ENCODE data around the gene TEDDM1. TPM values are rescaled to one million over a fixed set of nuclear protein-coding genes. Genes with fewer than 3 reads are reported as not detected.

The TEDDM1 gene
- total RNA-seq, 1 donor from 2014 or later: not detected

DNA sequence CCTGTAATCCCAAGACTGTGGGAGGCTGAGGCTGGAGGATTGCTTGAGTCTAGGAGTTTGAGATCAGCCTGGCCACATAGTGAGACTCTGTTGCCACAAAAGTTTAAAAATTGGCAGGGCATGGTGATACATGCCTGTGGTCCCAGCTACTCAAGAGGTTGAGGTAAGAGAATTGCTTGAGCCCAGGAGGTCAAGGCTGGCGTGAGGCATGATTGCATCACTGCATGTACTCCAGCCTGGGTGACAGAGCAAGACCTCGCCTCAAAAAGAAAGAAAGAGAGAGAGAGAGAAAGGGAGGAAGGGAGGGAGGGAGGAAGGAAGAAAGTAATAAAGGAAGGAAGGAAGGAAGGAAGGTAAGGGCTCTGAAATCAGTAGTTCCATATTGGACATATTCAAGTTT, 33.9 kb downstream of the TEDDM1 start:
- no peak for DNase-seq (ENCODE audit: low spot score)
- H3K9me3 Mint-ChIP-seq: no peaks in the 10 kb centered on the region
- intact Hi-C loops (cut with micrococcal nuclease): no loop called here
- no peak overlapping the region for H3K27ac Mint-ChIP-seq
- peaks cover 23% of the 10 kb centered on the region for H3K27me3 Mint-ChIP-seq (ENCODE audit: low read depth)
- no peaks in the 10 kb centered on the region for H3K36me3 Mint-ChIP-seq (ENCODE audit: low read depth)
- H3K4me3 Mint-ChIP-seq (ENCODE audit: low read depth): no peak overlapping the region
- H3K4me1 Mint-ChIP-seq (ENCODE audit: low read depth): no peaks in the 10 kb centered on the region

DNA sequence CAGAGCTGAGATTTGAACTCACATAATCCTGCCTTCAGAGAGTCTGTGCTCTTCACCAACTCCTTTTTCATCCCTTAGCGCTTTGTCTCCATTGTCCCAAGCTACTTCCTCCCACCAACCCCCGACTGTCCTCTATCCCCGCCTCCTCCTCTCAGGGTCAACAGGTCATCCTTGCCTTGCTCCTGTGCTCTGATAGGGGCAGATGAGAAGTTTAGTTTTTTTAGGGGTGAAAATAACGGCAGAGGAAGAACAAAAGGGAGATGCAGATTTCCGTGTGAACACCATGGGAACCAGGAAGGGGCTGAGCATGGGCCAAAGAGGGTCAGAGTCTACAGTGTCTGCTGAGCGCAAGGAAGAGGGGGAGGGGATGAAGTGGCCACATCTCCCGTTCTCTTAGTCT, 40.8 kb downstream of the TEDDM1 start:
- H3K36me3 Mint-ChIP-seq (ENCODE audit: low read depth): no peaks in the 10 kb centered on the region
- no peak for DNase-seq (ENCODE audit: low spot score)
- H3K27me3 Mint-ChIP-seq (ENCODE audit: low read depth): peaks cover 7% of the 10 kb centered on the region
- no peak overlapping the region for H3K4me3 Mint-ChIP-seq (ENCODE audit: low read depth)
- no peak overlapping the region for H3K27ac Mint-ChIP-seq
- H3K4me1 Mint-ChIP-seq (ENCODE audit: low read depth): no peaks in the 10 kb centered on the region
- H3K9me3 Mint-ChIP-seq: no peaks in the 10 kb centered on the region
- intact Hi-C loops (cut with micrococcal nuclease): no loop called here

DNA sequence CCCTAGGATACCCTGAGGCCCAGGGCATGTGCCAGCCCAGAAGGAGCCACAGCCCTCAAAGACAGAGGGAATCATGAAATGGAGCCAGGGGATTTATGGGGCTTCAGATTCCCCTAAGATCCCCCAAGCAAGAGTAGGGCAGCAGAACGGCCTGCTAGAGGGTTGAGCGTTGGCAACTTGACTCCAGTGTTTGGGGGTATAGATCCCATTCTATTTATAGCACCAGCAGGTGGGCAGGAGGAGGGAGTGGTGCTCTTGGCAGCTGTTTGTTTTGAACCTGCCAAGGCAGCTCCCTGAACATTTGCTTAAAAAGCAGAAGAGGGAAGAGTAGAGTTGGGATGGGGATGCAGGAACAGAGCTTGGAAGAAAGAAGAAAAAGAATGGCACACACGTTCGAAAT, 42.6 kb downstream of the TEDDM1 start:
- no peak overlapping the region for H3K4me3 Mint-ChIP-seq (ENCODE audit: low read depth)
- no peaks in the 10 kb centered on the region for H3K4me1 Mint-ChIP-seq (ENCODE audit: low read depth)
- intact Hi-C loops (cut with micrococcal nuclease): no loop called here
- no peaks in the 10 kb centered on the region for H3K36me3 Mint-ChIP-seq (ENCODE audit: low read depth)
- no peaks in the 10 kb centered on the region for H3K9me3 Mint-ChIP-seq
- peaks cover 6% of the 10 kb centered on the region for H3K27me3 Mint-ChIP-seq (ENCODE audit: low read depth)
- H3K27ac Mint-ChIP-seq: no peak overlapping the region
- DNase-seq (ENCODE audit: low spot score): no peak

DNA sequence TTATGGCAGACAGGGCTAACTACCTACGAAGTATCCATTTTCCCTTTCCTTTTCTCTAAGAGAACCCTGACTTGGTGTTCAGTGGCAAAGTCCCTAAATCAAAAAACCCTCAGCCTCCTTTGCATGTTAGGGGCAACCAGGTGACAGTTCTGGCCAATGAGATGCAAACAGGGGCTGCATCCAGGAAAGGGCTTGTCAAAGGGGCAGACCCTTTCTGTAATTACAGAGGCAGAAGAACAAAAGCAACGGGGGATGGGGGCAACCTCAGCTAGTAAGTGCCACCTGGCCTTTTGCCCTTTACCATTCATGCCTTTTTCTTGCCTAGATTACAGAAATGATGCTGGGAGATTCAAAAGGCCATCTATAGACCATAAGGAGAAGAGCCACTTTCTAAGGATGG, 43.3 kb downstream of the TEDDM1 start:
- Mint-ChIP-seq H3K4me1 (ENCODE audit: low read depth) (no peaks in the 10 kb centered on the region), H3K9me3 (no peaks in the 10 kb centered on the region), H3K27me3 (ENCODE audit: low read depth) (peaks cover 6% of the 10 kb centered on the region), H3K36me3 (ENCODE audit: low read depth) (no peaks in the 10 kb centered on the region), H3K27ac (no peak overlapping the region), H3K4me3 (ENCODE audit: low read depth) (no peak overlapping the region)
- no peak for DNase-seq (ENCODE audit: low spot score)
- intact Hi-C loops (cut with micrococcal nuclease): no loop called here

DNA sequence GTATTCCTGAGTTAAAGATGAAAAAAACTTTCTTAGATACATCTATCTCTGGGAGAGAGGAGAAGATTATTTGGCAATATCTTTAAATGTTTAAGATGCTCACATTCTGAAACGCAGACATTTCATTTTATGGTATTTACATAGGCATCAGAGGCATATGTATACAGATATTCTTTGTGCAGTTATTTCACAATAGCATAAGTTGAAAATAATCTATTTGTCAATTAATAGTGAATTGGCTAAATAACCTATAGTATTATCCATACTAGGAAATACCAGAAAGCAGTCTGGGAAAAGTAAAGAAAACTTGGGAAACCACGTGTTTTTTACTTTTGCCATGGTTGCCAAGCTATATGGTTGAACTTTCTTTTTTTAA, 44.8 kb downstream of the TEDDM1 start:
- intact Hi-C loops (cut with micrococcal nuclease): no loop called here
- H3K4me3 Mint-ChIP-seq (ENCODE audit: low read depth): no peak overlapping the region
- no peaks in the 10 kb centered on the region for H3K4me1 Mint-ChIP-seq (ENCODE audit: low read depth)
- H3K27ac Mint-ChIP-seq: no peak overlapping the region
- H3K36me3 Mint-ChIP-seq (ENCODE audit: low read depth): no peaks in the 10 kb centered on the region
- DNase-seq (ENCODE audit: low spot score): no peak
- H3K9me3 Mint-ChIP-seq: no peaks in the 10 kb centered on the region
- H3K27me3 Mint-ChIP-seq (ENCODE audit: low read depth): peaks cover 6% of the 10 kb centered on the region

DNA sequence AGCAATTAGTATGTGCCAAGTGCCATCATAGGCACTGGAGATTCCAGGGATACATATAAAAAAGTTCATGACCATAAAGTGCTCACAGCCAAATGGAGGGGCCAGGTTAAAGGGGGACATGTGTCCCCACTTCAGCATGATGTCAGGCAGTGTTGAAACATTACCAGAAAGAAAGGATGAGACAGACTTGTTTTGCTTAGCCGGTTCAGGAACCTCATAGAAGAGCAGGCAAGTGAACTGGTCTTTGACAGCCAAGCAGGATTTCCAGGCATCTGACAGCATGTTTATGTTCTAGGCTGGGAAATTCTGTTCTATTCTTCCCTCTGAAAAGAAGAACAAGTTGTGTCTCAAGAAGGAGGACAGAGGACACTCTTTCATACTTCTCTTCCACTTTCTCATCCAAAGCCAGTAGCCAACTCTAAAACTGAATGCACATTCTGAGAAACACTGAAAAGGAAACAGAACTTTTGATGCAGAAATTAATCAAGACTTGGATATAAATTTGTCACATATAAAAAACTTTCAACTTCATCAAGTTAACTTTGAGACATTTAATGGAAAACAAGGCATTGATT, 48.6 kb downstream of the TEDDM1 start:
- intact Hi-C loops (cut with micrococcal nuclease): no loop called here
- Mint-ChIP-seq H3K27ac (no peak overlapping the region), H3K36me3 (ENCODE audit: low read depth) (no peaks in the 10 kb centered on the region), H3K27me3 (ENCODE audit: low read depth) (peaks cover 7% of the 10 kb centered on the region), H3K9me3 (no peaks in the 10 kb centered on the region), H3K4me3 (ENCODE audit: low read depth) (no peak overlapping the region), H3K4me1 (ENCODE audit: low read depth) (no peaks in the 10 kb centered on the region)
- DNase-seq (ENCODE audit: low spot score): no peak

DNA sequence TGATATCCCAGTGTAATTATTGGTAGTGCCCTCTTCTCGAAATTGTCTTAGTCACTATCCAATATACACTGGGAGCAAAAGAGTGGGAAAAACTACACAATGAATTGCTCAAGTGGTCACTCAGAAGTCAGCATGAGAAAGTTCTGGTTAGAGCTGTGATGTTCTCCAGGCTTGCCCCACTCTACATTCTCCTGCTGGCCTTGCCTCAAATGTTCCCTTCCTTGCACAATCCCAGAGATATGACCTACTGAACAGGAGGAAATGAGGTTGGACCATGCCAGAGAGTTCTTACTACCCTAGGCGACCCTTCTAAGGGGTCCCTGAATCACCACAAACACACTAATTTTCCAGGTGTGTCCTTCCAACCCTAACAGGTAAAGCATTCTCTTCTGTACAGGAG, 49.6 kb downstream of the TEDDM1 start:
- Mint-ChIP-seq H3K27ac (no peak overlapping the region), H3K27me3 (ENCODE audit: low read depth) (peaks cover 5% of the 10 kb centered on the region), H3K4me1 (ENCODE audit: low read depth) (no peaks in the 10 kb centered on the region), H3K9me3 (no peaks in the 10 kb centered on the region), H3K4me3 (ENCODE audit: low read depth) (no peak overlapping the region), H3K36me3 (ENCODE audit: low read depth) (no peaks in the 10 kb centered on the region)
- intact Hi-C loops (cut with micrococcal nuclease): no loop called here
- DNase-seq (ENCODE audit: low spot score): no peak

DNA sequence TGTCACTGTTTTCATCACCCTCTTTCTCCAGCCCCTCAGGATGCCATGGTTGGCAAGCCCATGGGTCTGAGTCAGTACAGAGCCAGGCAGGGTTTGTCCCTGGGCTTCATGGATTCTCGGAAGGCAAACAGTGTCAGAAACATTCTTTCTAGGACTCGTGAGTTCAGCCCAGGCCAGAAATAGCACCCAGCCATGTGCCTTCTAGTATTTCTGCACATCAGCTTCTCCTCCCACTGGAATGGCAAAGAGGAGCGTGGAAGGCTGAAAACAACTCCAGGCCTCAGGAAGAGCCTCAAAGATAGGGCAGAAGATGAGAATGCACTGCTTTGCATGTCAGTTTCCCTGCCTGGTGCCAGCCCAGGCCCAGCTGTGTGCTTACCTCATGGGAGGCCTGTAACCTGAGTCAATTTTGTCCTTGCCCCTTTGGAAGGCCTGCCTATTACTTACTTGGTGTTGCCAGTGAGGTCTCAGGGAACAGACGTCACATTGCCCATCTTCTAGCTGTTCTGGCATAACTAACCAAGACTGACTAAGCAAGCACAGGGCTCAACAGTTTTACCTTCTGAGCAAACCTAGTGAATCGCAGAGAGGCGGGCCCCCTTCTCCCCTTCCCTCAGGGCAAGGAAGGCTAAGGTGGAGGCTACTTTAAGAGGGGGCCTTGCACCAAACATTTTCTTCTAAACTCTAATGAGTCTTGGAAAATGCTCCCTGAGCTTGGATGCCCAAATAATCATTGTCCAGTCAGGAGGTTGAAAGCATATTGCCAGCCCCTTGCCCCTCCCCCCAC, 51.3 kb downstream of the TEDDM1 start:
- no peaks in the 10 kb centered on the region for H3K4me1 Mint-ChIP-seq (ENCODE audit: low read depth)
- H3K27ac Mint-ChIP-seq: no peak overlapping the region
- peaks cover 5% of the 10 kb centered on the region for H3K27me3 Mint-ChIP-seq (ENCODE audit: low read depth)
- H3K9me3 Mint-ChIP-seq: no peaks in the 10 kb centered on the region
- DNase-seq (ENCODE audit: low spot score): no peak
- no peaks in the 10 kb centered on the region for H3K36me3 Mint-ChIP-seq (ENCODE audit: low read depth)
- intact Hi-C loops (cut with micrococcal nuclease): no loop called here
- H3K4me3 Mint-ChIP-seq (ENCODE audit: low read depth): no peak overlapping the region

Other genes with a start within 250 kb of the TEDDM1 start
- 34.9 and 41.0 TPM in 2 replicates for gene GLUL, start 8.9 kb downstream of the TEDDM1 start, total RNA-seq
- gene RGSL1, start 49.5 kb upstream of the TEDDM1 start, total RNA-seq: not detected in 2 replicates
- 3.6 and 4.8 TPM in 2 replicates for gene RNASEL, start 188.6 kb upstream of the TEDDM1 start, total RNA-seq
- 50.2 and 50.5 TPM in 2 replicates for gene RGS16, start 203.7 kb upstream of the TEDDM1 start, total RNA-seq